Stomach (tissue), 4 donors: ENCODE data around the gene ABCG5.

Experiments used
- POLR2AphosphoS5 ChIP-seq, 3 donors: sonication (generic); formaldehyde crosslinking; IDR thresholded peaks; one replicate each; pipeline ENCODE4 v1.6.1; 2016; ENCODE audit warnings: antibody characterized with exemption in 3 of 3
- TF ChIP-seq, protein P1 (sequence below), 7 experiments: fragments of 450-650 bp in 4 of 7; fragments of 200-600 bp in 3 of 7; sonication (generic) in 3 of 7; IDR thresholded peaks; one replicate each; pipeline ENCODE4 v1.5.1; 2016 to 2019; ENCODE audit warnings: antibody characterized with exemption in 7 of 7, control low read depth in 2 of 7, mild to moderate bottlenecking in 1 of 7

DNA sequence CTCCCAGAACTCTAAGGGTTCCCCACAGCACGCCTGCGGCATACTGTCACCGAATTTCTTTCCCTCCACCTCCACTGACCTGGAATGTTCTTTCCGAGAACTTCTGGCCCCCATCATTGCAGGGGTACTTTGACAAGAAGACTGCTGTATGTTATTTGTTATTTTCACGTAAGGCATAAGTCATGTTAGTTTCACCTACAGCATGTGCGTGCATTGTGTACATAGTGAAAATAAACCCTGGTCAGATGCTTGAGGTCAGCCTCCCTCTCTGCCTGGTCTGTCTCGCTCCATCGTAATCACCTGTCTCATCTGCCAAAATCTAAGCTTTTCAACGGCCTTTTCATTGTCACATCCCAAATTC, 4.2 kb upstream of the ABCG5 start:
- TF ChIP-seq, protein P1, sequence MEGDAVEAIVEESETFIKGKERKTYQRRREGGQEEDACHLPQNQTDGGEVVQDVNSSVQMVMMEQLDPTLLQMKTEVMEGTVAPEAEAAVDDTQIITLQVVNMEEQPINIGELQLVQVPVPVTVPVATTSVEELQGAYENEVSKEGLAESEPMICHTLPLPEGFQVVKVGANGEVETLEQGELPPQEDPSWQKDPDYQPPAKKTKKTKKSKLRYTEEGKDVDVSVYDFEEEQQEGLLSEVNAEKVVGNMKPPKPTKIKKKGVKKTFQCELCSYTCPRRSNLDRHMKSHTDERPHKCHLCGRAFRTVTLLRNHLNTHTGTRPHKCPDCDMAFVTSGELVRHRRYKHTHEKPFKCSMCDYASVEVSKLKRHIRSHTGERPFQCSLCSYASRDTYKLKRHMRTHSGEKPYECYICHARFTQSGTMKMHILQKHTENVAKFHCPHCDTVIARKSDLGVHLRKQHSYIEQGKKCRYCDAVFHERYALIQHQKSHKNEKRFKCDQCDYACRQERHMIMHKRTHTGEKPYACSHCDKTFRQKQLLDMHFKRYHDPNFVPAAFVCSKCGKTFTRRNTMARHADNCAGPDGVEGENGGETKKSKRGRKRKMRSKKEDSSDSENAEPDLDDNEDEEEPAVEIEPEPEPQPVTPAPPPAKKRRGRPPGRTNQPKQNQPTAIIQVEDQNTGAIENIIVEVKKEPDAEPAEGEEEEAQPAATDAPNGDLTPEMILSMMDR (IDR thresholded peaks at IDR 0.05), result no peak
- TF ChIP-seq POLR2AphosphoS5 (IDR thresholded peaks at IDR 0.05), result no peak
